Fibroblast of peridontal ligament (primary cell): ENCODE data around the gene SYNPO2.
"Not testable (repeated sequence)": the region's sequence is repeated elsewhere in the genome, so short reads cannot be mapped to it uniquely, and the experiment has no call there.

ENCODE experiments used
- DNase-seq: peaks from one replicate; pipeline ENCODE4 v3.0.0-alpha.2; 2010; ENCODE audit errors: extremely low read depth

Gene SYNPO2

DNA sequence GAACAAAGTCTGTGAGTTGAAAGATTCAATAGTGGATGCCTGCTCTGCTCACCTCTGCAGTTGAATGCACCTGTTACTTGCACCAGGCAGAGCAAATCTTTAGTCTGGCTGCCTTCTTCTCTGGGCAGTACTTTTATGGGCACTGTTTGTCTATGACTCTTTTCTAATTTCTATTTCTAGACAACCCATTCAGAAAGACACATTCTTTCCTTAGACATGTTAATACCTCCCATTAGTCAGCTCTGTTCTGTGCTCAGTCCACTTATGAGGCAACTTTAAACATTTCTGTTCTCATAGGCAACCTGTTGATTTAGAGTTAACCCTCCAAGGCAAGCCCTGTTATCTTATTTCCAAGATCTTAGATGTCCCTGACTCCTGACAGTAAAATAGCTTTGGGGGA, 108.9 kb downstream of the SYNPO2 start:
- peak; percentile 52 for DNase-seq

DNA sequence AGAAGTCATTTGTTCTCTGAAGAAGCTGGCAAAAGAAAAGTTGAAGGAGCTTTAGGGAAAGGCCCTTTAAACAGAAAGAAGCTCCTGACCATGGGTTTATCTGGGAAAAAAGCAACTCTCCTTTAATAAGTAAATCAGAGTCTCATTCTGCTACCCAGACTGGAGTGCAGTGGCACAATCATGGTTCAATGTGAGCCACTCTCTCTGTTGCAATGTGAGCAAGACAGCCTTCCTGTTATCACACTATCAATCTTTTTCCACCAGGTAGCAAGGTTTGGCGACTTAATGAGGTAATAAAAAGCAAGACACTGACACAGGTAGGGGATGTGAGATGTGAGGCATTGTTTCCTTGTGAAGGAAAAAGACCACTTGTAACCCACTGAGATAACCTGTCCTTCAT, 111.3 kb downstream of the SYNPO2 start:
- no peak for DNase-seq

DNA sequence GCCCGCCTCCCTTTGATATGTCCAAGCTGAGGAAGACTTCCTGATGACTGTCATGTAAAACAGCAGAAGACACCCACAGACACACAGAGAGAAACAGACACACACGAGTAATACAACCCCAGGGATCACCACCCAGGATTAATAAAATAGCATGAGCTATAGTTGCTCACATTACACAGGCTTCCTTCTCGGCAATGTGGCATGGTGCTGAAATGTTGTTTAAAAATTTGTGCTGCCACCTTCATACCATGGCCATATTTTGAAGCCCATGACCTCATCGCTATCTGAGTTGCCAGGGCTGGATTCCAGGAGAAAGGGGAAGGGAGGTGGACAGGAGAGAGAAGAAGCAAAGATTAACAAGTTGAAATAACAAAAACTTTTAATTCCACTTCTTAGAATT, 111.7 kb downstream of the SYNPO2 start:
- no peak for DNase-seq

DNA sequence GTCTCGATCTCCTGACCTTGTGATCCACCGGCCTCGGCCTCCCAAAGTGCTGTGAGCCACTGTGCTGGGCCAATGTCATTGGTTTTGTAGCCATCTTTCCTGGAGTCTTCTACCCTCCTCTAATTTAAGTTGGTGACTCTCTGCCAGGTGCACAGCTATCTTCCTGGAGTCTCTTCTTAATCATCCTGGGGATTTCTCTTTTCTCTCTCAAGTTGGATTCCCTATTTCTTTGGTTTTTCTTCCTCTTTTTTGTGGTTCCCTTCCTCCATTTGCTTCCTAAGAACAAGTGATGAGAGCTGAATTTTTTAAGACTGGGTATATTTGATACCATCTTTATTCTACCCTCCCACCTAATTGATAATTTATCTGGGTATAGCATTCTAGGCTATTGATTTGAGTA, 113.8 kb downstream of the SYNPO2 start:
- no peak for DNase-seq

DNA sequence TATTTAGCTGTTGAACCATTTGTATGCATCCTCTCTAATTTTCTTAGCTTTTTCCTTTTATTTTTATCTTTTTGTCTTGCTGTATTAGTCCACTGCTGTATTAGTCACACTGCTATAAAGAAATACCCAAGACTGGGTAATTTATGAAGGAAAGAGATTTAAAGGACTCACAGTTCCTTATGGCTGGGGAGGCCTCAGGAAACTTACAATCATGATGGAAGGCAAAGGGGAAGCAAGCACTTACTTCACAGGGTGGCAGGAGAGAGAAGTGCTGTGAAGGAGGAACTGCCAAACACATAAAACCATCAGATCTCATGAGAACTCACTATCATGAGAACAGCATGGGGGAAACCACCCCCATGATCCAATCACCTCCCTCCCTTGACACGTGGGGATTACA, 114.3 kb downstream of the SYNPO2 start:
- DNase-seq = not testable (repeated sequence)

DNA sequence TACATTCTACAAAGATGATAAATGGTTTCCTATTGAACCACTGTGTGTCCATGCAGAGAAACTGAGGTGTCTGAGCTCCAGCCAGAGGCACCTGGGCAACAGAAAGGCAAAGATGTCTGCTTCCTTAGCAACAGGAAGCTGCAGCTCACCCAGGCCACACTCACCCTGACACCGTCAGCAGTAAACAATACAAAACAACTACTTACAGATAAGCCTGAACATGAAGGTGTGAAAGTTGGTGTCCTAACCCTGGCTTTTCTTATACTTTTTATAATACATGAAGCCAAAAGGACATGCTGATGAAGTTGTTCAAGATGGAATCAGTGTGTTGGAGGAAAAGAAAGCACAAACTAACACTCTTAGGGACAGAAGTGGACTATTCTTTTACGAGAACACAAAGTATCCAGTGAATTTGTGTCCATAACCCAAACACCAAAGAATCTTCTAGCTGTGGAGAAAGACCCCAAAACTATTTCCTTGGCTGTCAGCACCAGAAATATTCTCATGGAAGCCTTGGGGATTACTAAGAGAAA, 117.3 kb downstream of the SYNPO2 start:
- DNase-seq = no peak

DNA sequence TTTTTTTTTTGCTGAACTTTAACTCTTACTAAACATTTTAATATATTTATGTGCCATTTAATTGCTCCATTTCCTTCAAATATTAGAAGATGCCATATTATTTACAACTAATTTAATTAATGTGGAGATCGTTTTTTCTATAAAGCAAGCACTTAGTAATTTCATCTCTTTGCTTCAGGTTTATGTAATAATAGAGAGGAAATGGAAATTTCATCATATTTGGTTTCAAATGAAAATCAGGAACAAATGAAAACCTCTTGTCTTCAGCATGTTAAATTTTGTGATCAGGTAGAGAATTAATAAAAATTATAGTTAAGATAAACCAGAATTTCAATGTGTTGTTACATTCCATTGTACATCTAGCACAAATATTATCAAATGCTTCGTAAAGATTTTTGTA, 120.1 kb downstream of the SYNPO2 start:
- DNase-seq = no peak

DNA sequence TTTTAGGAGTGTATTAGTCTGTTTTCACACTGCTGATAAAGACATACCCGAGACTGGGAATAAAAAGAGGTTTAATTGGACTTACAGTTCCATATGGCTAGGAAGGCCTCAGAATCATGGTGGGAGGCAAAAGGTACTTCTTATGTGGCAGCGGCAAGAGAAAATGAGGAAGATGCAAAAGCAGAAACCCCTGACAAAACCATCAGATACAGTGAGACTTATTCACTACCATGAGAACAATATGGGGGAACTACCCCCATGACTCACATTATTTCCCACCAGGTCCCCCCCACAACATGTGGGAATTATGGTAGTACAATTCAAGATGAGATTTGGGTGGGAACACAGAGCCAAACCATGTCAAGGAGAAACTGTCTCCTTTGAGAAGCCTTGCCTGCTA, 121.6 kb downstream of the SYNPO2 start:
- DNase-seq = not testable (repeated sequence)

DNA sequence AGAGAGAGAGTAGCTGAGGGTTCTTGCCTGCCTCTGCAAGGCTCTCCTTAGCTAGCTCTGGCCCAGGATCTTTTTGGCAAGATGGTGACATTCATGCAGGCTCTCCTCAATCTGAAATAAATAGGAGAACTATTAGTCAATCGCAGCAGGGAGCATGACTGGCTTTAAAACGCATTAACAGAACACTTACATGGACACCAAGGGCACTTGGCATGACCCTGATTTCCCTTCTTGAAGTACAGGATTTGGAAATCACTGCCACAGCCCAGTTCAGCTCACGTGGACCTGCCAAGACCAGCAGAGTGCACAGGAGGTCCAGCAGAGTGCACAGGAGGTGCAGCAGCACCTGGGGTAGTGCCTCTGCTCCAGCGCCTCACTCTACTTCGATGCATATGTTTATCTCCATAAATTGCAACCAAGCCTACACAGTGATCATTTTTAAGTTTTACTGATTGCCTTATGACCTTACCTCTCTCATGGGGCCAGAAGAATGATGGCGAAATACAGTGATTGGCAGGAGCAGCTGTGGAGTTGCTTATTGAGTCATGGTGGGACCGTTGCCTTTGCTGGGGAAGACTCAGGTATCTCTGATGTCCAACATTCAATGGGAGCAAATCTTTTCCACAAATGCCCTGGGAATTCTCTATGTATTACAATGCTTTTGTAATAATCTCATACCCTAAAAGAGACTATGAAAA, 122.4 kb downstream of the SYNPO2 start:
- DNase-seq = no peak

DNA sequence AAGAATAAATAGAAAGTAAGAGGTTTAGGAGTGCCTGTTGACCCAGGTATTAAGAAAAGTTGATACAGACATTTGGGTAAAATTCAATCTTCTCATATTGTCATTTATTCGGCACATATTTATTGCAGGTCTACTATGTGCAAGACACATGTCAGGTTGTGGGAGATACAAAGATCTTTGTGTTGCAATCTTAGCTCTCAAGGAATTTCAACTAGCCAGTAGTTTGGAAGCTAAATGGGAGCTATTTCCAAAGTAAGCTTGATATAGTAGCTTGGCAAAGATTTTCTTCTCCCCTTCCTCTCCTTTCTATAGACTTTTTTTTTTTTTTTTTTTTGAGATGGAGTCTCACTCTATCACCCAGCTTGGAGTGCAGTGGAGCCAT, 122.9 kb downstream of the SYNPO2 start:
- no peak for DNase-seq

DNA sequence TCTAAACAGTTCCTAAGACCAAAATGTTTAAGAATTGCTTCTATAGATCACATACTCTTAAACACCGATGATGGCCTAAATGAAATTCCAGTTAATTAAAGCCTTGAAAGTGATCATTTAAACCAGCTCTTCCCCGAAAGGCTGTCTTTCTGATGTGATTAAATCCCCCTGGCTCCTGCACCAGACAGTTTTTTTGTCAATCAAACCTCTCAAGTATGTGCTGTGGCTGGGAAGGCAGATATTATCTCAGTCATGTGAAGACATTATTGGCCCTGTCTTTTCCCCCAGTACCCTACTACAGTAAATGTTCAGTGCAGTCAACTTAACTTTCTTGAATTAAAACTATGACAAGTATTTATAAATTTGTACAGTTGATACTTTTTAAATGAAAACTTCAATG, 126.0 kb downstream of the SYNPO2 start:
- DNase-seq = no peak

DNA sequence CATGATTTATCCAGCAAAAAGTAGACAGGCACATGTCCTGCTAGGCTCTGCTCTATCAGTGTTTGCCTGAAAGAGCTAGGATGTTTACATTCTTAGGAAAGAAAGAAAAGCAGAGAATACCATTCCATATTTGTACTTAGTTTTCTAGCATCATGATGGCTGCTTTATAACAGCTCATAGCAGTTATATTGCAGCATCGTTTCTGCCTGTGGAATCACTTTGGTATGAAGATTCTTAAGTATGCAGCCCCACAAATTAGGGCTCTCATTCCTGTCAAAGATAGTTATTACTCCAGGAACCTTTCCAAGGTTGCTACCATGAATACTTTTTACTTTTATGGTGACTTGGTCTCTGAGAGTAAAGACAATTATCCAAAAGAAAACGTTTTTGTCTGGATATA, 128.0 kb downstream of the SYNPO2 start:
- peak; percentile 96 for DNase-seq

DNA sequence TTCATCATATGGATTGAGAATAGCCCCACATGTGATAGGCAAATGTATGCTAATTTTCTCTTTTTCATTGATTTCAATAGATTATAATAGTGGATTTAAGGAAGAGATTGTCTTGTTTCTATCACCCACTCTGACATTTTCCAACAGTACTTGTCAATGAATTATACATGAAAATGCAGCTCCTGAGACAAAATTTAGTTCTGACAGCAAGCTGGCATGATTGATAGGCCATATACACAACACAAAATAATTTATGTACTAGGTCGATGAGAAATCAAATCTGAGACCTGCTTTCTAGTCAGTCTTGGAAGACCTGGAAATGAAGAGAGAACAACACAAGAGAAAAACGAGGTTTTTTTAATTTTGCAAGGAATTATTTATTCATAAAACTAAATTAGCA, 129.0 kb downstream of the SYNPO2 start:
- DNase-seq = no peak

DNA sequence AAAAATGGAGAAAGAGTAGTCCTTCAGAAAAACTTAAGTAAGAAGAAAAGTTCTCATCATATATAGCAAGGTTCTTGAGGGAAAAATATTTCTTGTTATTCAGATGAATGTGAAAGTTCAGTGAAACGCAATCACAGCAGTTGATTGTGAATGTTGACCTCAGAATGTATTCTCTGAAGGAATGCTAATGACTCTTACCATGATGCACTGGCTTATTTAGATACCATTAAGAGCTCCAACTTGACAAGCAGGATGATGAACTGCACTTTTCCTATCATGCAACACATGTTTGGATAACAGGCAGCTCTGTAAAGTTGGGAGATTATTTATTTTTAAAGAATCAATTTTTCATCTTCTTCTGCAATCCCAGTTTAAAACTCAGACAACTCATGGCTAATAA, 131.5 kb downstream of the SYNPO2 start:
- peak; percentile 93 for DNase-seq

DNA sequence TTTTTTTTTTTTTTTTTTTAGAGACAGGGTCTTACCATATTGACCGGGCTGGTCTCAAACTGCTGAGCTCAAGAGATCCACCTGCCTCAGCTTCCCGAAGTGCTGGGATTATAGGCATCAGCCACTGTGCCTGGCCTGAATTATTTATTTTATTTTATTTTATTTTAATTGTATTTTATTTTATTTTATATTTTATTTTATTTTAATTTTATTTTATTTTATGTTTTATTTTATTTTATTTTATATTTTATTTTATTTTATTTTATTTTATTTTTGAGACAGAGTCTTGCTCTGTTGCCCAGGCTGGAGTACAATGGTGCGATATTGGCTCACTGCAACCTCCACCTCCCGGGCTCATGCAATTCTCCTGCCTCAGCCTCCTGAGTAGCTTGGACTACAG, 133.9 kb downstream of the SYNPO2 start:
- not testable (repeated sequence) for DNase-seq

DNA sequence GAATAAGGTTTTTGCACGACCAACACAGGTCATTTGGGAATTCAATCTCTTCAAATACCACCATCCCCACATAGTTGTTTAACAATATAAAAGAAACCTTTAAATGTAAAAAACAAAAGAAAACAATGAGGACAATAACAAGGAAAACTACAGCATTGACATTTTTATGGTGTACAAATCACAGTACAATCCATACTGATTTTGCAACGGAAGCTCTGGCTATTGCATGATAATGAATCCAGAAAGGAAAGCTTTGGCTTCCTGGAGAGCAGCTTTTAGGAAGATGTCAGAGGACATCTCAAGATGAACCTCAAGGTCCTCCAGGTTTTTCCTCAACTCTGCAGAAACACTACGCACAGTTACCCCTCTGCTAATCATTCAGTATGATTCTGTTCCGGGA, 135.4 kb downstream of the SYNPO2 start:
- no peak for DNase-seq

DNA sequence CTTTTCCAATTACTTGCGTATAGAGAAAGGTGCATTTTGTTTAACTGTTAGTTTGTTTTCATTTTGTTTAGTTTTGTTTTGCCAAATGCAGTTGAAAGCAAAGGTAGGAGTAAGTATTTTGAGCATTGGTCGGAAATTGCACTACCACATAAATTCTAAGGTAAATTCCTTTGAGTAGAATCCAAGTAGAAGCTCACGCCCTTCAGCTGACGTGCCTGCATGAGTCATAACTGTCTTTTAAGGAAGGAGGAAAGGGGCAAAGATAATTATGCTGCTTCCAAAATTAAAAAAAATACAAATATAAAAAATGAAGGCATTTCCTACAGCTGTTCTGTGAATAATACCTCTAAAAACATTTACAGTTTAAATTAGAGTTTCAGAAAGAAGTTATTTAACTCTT, 136.8 kb downstream of the SYNPO2 start:
- peak; percentile 83 for DNase-seq

DNA sequence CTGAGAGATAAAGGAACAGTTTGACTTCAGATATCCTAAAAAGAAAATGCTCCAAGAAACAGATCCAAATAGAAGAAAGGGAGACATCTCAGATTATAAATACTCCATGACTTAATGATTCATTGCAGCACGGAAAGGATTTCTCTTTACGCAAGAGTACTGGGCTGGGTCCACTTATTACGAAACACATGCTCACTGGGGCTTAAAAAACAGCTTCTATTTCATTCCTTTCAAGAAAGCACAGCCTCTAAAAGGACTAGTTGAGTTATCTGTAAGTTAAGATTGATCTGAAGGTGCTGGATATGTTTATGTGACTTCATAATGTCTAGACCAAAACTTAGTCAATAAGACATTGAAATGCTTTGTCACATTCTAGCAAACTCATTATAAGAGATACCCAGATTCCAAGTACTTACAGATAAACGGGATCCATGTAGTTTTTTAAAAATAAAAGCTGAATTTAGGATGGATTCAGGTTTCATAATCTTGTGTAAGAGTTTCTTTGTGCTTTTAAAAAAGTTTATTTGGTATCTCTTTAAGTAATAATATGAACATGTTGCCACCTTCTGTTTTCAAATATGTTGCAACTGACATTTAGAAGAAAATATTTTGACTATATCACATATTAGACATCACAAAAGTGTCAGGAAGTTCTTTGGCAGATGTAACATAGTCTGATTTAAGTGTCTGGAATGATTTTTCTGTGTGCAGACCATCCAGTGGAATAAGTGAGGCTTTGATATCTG, 137.4 kb downstream of the SYNPO2 start:
- DNase-seq = peak; percentile 99

DNA sequence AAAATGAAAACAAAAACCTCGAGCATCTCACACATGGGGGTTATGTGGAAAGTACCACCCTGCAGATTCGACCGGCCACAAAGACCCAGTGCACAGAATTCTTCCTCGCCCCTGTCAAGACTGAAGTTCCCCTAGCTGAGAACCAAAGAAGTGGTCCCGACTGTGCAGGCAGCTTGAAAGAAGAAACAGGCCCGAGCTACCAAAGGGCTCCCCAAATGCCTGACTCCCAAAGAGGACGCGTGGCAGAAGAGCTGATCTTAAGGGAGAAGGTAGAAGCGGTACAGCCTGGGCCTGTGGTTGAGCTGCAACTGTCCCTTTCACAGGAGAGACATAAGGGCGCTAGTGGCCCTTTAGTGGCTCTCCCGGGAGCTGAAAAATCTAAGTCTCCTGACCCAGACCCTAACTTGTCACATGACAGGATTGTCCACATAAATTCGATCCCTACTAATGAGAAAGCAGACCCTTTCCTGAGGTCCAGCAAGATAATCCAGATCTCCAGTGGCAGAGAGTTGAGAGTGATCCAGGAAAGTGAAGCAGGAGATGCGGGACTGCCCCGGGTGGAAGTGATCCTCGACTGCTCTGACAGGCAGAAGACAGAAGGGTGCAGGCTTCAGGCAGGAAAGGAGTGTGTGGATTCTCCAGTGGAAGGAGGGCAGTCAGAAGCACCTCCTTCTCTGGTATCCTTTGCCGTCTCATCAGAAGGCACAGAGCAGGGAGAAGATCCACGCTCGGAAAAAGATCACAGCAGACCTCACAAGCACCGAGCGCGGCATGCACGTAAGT, 138.2 kb downstream of the SYNPO2 start:
- peak; percentile 68 for DNase-seq

DNA sequence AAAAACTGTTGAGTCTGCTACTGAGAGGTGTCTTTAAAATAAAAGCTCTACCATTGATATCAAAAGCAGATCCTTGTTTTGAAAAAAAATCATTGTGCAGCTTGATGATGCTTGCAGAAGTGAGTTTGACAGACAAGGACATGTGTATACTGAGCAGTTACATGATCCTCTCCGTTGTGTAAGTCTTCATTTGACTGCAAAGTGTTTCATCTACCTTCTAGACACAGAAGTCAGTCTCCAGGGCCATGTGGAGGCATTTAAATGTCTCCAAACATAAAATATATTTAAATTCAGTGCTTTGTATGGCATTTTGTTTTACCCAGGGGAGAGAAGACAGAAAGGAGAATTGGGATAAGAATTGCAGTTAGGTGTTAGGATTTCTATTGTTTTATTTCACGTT, 139.2 kb downstream of the SYNPO2 start:
- DNase-seq = peak; percentile 45

DNA sequence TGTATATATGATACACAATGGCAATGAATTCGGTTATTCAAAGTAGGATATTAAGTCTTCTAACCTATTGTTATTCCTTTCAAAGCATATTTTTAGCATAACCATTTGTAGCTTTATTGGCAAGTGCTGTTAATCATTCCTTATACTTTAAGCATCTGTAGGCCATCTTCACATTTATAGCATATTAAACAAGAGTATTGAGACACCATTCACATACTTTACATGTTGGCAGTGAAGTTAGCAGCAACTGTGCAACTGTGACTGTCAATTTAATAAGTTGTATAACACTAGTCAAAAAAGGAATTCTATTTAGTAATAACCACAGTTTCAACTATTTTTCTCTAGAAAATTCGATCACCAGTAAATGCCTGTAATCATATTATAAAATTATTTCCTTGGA, 139.6 kb downstream of the SYNPO2 start:
- no peak for DNase-seq

DNA sequence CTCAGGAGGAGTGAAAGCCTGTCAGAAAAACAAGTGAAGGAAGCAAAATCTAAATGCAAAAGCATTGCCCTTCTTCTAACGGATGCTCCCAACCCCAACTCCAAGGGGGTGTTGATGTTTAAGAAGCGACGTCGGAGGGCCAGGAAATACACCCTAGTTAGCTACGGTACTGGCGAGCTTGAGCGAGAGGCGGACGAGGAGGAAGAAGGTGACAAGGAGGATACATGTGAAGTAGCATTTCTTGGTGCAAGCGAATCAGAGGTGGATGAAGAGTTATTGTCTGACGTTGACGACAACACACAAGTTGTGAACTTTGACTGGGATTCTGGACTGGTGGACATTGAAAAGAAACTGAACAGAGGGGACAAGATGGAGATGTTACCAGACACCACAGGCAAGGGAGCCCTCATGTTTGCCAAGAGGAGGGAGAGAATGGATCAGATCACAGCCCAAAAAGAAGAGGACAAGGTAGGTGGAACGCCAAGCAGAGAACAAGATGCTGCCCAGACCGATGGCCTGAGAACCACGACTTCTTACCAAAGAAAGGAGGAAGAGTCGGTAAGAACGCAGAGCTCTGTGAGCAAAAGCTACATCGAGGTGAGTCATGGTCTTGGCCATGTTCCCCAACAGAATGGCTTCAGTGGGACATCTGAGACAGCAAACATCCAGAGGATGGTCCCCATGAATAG, 141.3 kb downstream of the SYNPO2 start:
- DNase-seq = no peak
